MM.1S (cell line): ENCODE data around the gene MFAP3.

Source experiments
- DNase-seq: peaks from one replicate; pipeline ENCODE4 v3.0.0-alpha.2; 2015
- H2AFZ ChIP-seq: fragments of 300-600 bp; sonication (generic); 2 replicates; pipeline ENCODE4 v1.6.0; 2016; ENCODE audit warnings: antibody characterized with exemption, low read length
- H3F3A ChIP-seq: fragments of 300-600 bp; sonication (generic); 2 replicates; pipeline ENCODE4 v1.6.1; 2016; ENCODE audit warnings: mild to moderate bottlenecking, antibody characterized with exemption, low read length, moderate library complexity, mixed read lengths; ENCODE audit not compliant: insufficient read depth
- H3K27ac ChIP-seq: fragments of 300-600 bp; sonication (generic); 2 replicates; pipeline ENCODE4 v1.5.1; 2016; ENCODE audit warnings: mild to moderate bottlenecking, low read length
- H3K27me3 ChIP-seq: fragments of 300-600 bp; sonication (generic); replicated peaks from 2 replicates; pipeline ENCODE4 v1.6.0; 2016; ENCODE audit warnings: low read length; ENCODE audit not compliant: insufficient read depth
- H3K36me3 ChIP-seq: fragments of 300-600 bp; sonication (generic); replicated peaks from 2 replicates; pipeline ENCODE4 v1.6.1; 2016; ENCODE audit warnings: mild to moderate bottlenecking, low read length, mixed read lengths; ENCODE audit not compliant: insufficient read depth
- H3K4me1 ChIP-seq: fragments of 300-600 bp; sonication (generic); 2 replicates; pipeline ENCODE4 v1.6.1; 2016; ENCODE audit warnings: low read length, mixed read lengths
- H3K4me2 ChIP-seq: fragments of 300-600 bp; sonication (generic); 2 replicates; pipeline ENCODE4 v1.6.0; 2016; ENCODE audit warnings: low read depth, low read length
- H3K4me3 ChIP-seq: fragments of 300-600 bp; sonication (generic); 2 replicates; pipeline ENCODE4 v1.5.1; 2016; ENCODE audit warnings: low read length, mixed read lengths
- H3K79me2 ChIP-seq: fragments of 300-600 bp; sonication (generic); 2 replicates; pipeline ENCODE4 v1.6.1; 2016; ENCODE audit warnings: mixed run types, low read length, mixed read lengths
- H3K9ac ChIP-seq: fragments of 300-600 bp; sonication (generic); 2 replicates; pipeline ENCODE4 v1.6.1; 2016; ENCODE audit warnings: low read length, mixed read lengths
- H3K9me2 ChIP-seq: fragments of 300-600 bp; sonication (generic); replicated peaks from 2 replicates; pipeline ENCODE4 v1.6.1; 2016; ENCODE audit warnings: mild to moderate bottlenecking, low read length, mixed read lengths; ENCODE audit not compliant: insufficient read depth
- H3K9me3 ChIP-seq: fragments of 300-600 bp; sonication (generic); replicated peaks from 2 replicates; pipeline ENCODE4 v1.6.1; 2016; ENCODE audit warnings: mild to moderate bottlenecking, low read length, mixed read lengths; ENCODE audit not compliant: insufficient read depth
- H4K20me1 ChIP-seq: fragments of 300-600 bp; sonication (generic); 2 replicates; pipeline ENCODE4 v1.6.1; 2016; ENCODE audit warnings: mild to moderate bottlenecking, low read length, moderate library complexity, mixed read lengths; ENCODE audit not compliant: insufficient read depth
- CTCF ChIP-seq: fragments of 300-600 bp; sonication (generic); IDR thresholded peaks from 2 replicates; pipeline ENCODE4 v1.5.1; 2016; ENCODE audit warnings: antibody characterized with exemption, low read length, mixed read lengths
- EZH2 ChIP-seq: fragments of 300-600 bp; sonication (generic); optimal IDR thresholded peaks from 2 replicates; pipeline ENCODE3; 2017; ENCODE audit warnings: low read depth, mild to moderate bottlenecking, antibody characterized with exemption, low read length, mixed read lengths
- EZH2phosphoT487 ChIP-seq: fragments of 300-600 bp; sonication (generic); IDR thresholded peaks from 2 replicates; pipeline ENCODE4 v1.6.1; 2018; ENCODE audit warnings: antibody characterized with exemption, low read length

The MFAP3 gene

GRCh38 chr5:154086146-154086545 is 47.4 kb downstream of the MFAP3 start:
- no peaks in the 10 kb centered on the region for H3K36me3 ChIP-seq
- no peaks in the 10 kb centered on the region for H3K9me2 ChIP-seq
- peaks cover 15% of the 10 kb centered on the region for H3K4me1 ChIP-seq
- no peak for TF ChIP-seq EZH2phosphoT487
- peak overlapping the region; percentile 34 for H3K4me2 ChIP-seq
- H4K20me1 ChIP-seq, result no peaks in the 10 kb centered on the region
- H3K27ac ChIP-seq, result no peak overlapping the region
- H3K79me2 ChIP-seq, result no peaks in the 10 kb centered on the region
- H3K27me3 ChIP-seq, result no peaks in the 10 kb centered on the region
- no peaks in the 10 kb centered on the region for H3F3A ChIP-seq
- no peak for DNase-seq
- no peak overlapping the region for H2AFZ ChIP-seq
- no peak overlapping the region for H3K9ac ChIP-seq
- no peaks in the 10 kb centered on the region for H3K9me3 ChIP-seq
- no peak overlapping the region for H3K4me3 ChIP-seq

- Histone ChIP-seq H3K9ac (no peak overlapping the region), H3K27me3 (no peaks in the 10 kb centered on the region), H3K36me3 (no peaks in the 10 kb centered on the region), H2AFZ (no peak overlapping the region), H3K4me2 (peak overlapping the region; percentile 34), H3K9me2 (no peaks in the 10 kb centered on the region), H3K27ac (peak overlapping the region; percentile 1; the same call in 1 of the 2 replicates), H3F3A (no peaks in the 10 kb centered on the region), H3K79me2 (no peaks in the 10 kb centered on the region), H3K9me3 (no peaks in the 10 kb centered on the region), H3K4me1 (peaks cover 15% of the 10 kb centered on the region), H4K20me1 (no peaks in the 10 kb centered on the region), H3K4me3 (no peak overlapping the region)
- TF ChIP-seq EZH2phosphoT487, result no peak
- no peak for TF ChIP-seq CTCF
- no peak for TF ChIP-seq EZH2
- DNase-seq, result peak; percentile 44
Measured at GRCh38 chr5:154086641-154087040, 47.9 kb downstream of the MFAP3 start.

- no peak overlapping the region for H2AFZ ChIP-seq
- peak; percentile 25 for DNase-seq
- H4K20me1 ChIP-seq, result no peaks in the 10 kb centered on the region
- H3K4me1 ChIP-seq, result peaks cover 15% of the 10 kb centered on the region
- H3K9me2 ChIP-seq, result no peaks in the 10 kb centered on the region
- no peaks in the 10 kb centered on the region for H3K27me3 ChIP-seq
- no peak for TF ChIP-seq EZH2
- no peak for TF ChIP-seq EZH2phosphoT487
- TF ChIP-seq CTCF, result peak; percentile 13; the same call in 1 of the 2 replicates
- H3F3A ChIP-seq, result no peaks in the 10 kb centered on the region
- H3K27ac ChIP-seq, result peak overlapping the region; percentile 1; the same call in 1 of the 2 replicates
- H3K9me3 ChIP-seq, result no peaks in the 10 kb centered on the region
- H3K4me3 ChIP-seq, result no peak overlapping the region
- no peaks in the 10 kb centered on the region for H3K79me2 ChIP-seq
- H3K4me2 ChIP-seq, result peak overlapping the region; percentile 34; the same call in 1 of the 2 replicates
- H3K9ac ChIP-seq, result no peak overlapping the region
- H3K36me3 ChIP-seq, result no peaks in the 10 kb centered on the region
Measured at GRCh38 chr5:154087260-154087659, 48.5 kb downstream of the MFAP3 start.

GRCh38 chr5:154088801-154089200 is 50.0 kb downstream of the MFAP3 start:
- TF ChIP-seq EZH2phosphoT487 (no peak), EZH2 (no peak), CTCF (no peak)
- H3K27me3 ChIP-seq, result no peaks in the 10 kb centered on the region
- H2AFZ ChIP-seq, result no peak overlapping the region
- H3K36me3 ChIP-seq, result no peaks in the 10 kb centered on the region
- no peaks in the 10 kb centered on the region for H3K9me2 ChIP-seq
- no peaks in the 10 kb centered on the region for H4K20me1 ChIP-seq
- no peak for DNase-seq
- peaks cover 15% of the 10 kb centered on the region for H3K4me1 ChIP-seq
- H3K4me3 ChIP-seq, result no peak overlapping the region
- no peaks in the 10 kb centered on the region for H3K9me3 ChIP-seq
- no peak overlapping the region for H3K9ac ChIP-seq
- H3K27ac ChIP-seq, result no peak overlapping the region
- no peaks in the 10 kb centered on the region for H3K79me2 ChIP-seq
- H3K4me2 ChIP-seq, result no peak overlapping the region
- H3F3A ChIP-seq, result no peaks in the 10 kb centered on the region
